IMR-90 (cell line): ENCODE measurements around the gene RASSF5.

ENCODE experiments used
- BHLHE40 ChIP-seq: fragments of 150-350 bp; IDR thresholded peaks from 2 replicates; pipeline ENCODE4 v1.6.1; 2016; ENCODE audit warnings: mild to moderate bottlenecking, low read depth, low read length
- CEBPB ChIP-seq: IDR thresholded peaks from 2 replicates; pipeline ENCODE4 v1.6.1; 2012; ENCODE audit warnings: low read depth, low read length, improper control_type of control experiment
- CHD1 ChIP-seq: IDR thresholded peaks from 2 replicates; pipeline ENCODE4 v1.6.1; 2012; ENCODE audit warnings: low read depth, low read length, improper control_type of control experiment
- MAFK ChIP-seq: IDR thresholded peaks from 2 replicates; pipeline ENCODE4 v1.6.1; 2012; ENCODE audit warnings: low read depth, low read length, improper control_type of control experiment
- MAZ ChIP-seq: IDR thresholded peaks from 2 replicates; pipeline ENCODE4 v1.6.1; 2012; ENCODE audit warnings: low read depth, mild to moderate bottlenecking, low read length, improper control_type of control experiment, moderate library complexity, borderline replicate concordance
- MXI1 ChIP-seq: IDR thresholded peaks from 2 replicates; pipeline ENCODE4 v1.6.1; 2012; ENCODE audit warnings: low read depth, mild to moderate bottlenecking, low read length, moderate library complexity, borderline replicate concordance
- NFE2L2 ChIP-seq: fragments of 150-350 bp; IDR thresholded peaks from 2 replicates; pipeline ENCODE4 v1.6.1; 2016; ENCODE audit warnings: low read depth, mild to moderate bottlenecking, low read length
- POLR2A ChIP-seq: IDR thresholded peaks from 2 replicates; pipeline ENCODE4 v1.6.1; 2012; ENCODE audit warnings: mild to moderate bottlenecking, low read depth, low read length
- RAD21 ChIP-seq: IDR thresholded peaks from 2 replicates; pipeline ENCODE4 v1.6.1; 2012; ENCODE audit warnings: low read length, improper control_type of control experiment
- RFX5 ChIP-seq: IDR thresholded peaks from 2 replicates; pipeline ENCODE4 v1.8.0; 2012; ENCODE audit warnings: low read depth, mild to moderate bottlenecking, low read length, moderate library complexity
- SMC3 ChIP-seq: fragments of 150-350 bp; IDR thresholded peaks from 2 replicates; pipeline ENCODE4 v1.6.1; 2016; ENCODE audit warnings: low read depth, mild to moderate bottlenecking, antibody characterized with exemption, low read length, moderate library complexity
- TF ChIP-seq, protein P1 (sequence below): conservative IDR thresholded peaks from 2 replicates; pipeline ENCODE4 v1.5.1; 2012; ENCODE audit warnings: mild to moderate bottlenecking, low read depth, low read length, improper control_type of control experiment
- TF ChIP-seq, protein P2 (sequence below): fragments of 150-350 bp; IDR thresholded peaks from 2 replicates; pipeline ENCODE4 v1.6.1; 2017; ENCODE audit warnings: mild to moderate bottlenecking, antibody characterized with exemption, low read length, low read depth
- TF ChIP-seq, protein P3 (sequence below): fragments of 150-350 bp; IDR thresholded peaks from 2 replicates; pipeline ENCODE4 v1.6.1; 2016; ENCODE audit warnings: low read depth, mild to moderate bottlenecking, low read length, moderate library complexity, borderline replicate concordance

DNA sequence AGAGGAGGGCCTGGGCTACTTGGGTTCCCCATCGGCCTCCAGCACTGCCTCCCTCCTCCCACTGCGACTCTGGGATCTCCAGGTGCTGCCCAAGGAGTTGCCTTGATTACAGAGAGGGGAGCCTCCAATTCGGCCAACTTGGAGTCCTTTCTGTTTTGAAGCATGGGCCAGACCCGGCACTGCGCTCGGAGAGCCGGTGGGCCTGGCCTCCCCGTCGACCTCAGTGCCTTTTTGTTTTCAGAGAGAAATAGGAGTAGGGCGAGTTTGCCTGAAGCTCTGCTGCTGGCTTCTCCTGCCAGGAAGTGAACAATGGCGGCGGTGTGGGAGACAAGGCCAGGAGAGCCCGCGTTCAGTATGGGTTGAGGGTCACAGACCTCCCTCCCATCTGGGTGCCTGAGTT is 80.6 kb downstream of the RASSF5 start:
- TF ChIP-seq, protein P1, sequence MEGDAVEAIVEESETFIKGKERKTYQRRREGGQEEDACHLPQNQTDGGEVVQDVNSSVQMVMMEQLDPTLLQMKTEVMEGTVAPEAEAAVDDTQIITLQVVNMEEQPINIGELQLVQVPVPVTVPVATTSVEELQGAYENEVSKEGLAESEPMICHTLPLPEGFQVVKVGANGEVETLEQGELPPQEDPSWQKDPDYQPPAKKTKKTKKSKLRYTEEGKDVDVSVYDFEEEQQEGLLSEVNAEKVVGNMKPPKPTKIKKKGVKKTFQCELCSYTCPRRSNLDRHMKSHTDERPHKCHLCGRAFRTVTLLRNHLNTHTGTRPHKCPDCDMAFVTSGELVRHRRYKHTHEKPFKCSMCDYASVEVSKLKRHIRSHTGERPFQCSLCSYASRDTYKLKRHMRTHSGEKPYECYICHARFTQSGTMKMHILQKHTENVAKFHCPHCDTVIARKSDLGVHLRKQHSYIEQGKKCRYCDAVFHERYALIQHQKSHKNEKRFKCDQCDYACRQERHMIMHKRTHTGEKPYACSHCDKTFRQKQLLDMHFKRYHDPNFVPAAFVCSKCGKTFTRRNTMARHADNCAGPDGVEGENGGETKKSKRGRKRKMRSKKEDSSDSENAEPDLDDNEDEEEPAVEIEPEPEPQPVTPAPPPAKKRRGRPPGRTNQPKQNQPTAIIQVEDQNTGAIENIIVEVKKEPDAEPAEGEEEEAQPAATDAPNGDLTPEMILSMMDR = no peak
- no peak for TF ChIP-seq POLR2A
- no peak for TF ChIP-seq CEBPB
- TF ChIP-seq RAD21 = no peak
- TF ChIP-seq RFX5 = no peak
- TF ChIP-seq, protein P2, sequence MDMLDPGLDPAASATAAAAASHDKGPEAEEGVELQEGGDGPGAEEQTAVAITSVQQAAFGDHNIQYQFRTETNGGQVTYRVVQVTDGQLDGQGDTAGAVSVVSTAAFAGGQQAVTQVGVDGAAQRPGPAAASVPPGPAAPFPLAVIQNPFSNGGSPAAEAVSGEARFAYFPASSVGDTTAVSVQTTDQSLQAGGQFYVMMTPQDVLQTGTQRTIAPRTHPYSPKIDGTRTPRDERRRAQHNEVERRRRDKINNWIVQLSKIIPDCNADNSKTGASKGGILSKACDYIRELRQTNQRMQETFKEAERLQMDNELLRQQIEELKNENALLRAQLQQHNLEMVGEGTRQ = no peak
- no peak for TF ChIP-seq MAFK
- no peak for TF ChIP-seq MAZ
- TF ChIP-seq, protein P3, sequence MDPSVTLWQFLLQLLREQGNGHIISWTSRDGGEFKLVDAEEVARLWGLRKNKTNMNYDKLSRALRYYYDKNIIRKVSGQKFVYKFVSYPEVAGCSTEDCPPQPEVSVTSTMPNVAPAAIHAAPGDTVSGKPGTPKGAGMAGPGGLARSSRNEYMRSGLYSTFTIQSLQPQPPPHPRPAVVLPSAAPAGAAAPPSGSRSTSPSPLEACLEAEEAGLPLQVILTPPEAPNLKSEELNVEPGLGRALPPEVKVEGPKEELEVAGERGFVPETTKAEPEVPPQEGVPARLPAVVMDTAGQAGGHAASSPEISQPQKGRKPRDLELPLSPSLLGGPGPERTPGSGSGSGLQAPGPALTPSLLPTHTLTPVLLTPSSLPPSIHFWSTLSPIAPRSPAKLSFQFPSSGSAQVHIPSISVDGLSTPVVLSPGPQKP = no peak
- no peak for TF ChIP-seq NFE2L2
- TF ChIP-seq CHD1 = no peak
- no peak for TF ChIP-seq BHLHE40
- TF ChIP-seq MXI1 = no peak
- no peak for TF ChIP-seq SMC3
